Fibroblast of pulmonary artery (primary cell): ENCODE measurements around the gene NEDD4L.

ENCODE experiments used
- DNase-seq: peaks from one replicate; pipeline ENCODE4 v3.0.0-alpha.2; 2010; ENCODE audit warnings: low read depth
- H3K4me3 ChIP-seq: replicated peaks from 2 replicates; pipeline ENCODE4 v1.5.1; 2011; ENCODE audit warnings: low read depth, mild to moderate bottlenecking, control low read depth, low read length, moderate library complexity
- CTCF ChIP-seq: IDR thresholded peaks from 2 replicates; pipeline ENCODE4 v1.5.1; 2011; ENCODE audit warnings: mild to moderate bottlenecking, control low read depth, low read length, inconsistent platforms; ENCODE audit errors: missing control alignments

The NEDD4L gene

DNA sequence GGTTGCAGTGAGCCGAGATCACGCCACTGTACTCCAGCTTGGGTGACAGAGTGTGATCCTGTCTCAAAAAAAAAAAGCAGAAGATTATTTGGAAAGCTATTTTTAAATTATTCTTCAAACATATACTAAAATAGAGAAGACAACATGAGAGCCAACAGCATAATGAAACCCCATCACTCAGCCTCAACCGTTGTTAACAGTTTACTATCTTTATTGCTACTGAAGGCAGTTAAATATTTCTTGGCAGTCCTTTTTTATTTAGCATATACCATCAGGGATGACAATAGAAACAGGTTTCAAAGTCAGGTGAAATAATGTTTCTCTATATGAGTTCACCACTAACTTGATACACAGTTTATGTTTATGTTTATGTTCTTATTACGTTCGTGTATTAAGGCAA, 157.2 kb downstream of the NEDD4L start:
- TF ChIP-seq CTCF = no peak
- no peak overlapping the region for H3K4me3 ChIP-seq
- no peak for DNase-seq

DNA sequence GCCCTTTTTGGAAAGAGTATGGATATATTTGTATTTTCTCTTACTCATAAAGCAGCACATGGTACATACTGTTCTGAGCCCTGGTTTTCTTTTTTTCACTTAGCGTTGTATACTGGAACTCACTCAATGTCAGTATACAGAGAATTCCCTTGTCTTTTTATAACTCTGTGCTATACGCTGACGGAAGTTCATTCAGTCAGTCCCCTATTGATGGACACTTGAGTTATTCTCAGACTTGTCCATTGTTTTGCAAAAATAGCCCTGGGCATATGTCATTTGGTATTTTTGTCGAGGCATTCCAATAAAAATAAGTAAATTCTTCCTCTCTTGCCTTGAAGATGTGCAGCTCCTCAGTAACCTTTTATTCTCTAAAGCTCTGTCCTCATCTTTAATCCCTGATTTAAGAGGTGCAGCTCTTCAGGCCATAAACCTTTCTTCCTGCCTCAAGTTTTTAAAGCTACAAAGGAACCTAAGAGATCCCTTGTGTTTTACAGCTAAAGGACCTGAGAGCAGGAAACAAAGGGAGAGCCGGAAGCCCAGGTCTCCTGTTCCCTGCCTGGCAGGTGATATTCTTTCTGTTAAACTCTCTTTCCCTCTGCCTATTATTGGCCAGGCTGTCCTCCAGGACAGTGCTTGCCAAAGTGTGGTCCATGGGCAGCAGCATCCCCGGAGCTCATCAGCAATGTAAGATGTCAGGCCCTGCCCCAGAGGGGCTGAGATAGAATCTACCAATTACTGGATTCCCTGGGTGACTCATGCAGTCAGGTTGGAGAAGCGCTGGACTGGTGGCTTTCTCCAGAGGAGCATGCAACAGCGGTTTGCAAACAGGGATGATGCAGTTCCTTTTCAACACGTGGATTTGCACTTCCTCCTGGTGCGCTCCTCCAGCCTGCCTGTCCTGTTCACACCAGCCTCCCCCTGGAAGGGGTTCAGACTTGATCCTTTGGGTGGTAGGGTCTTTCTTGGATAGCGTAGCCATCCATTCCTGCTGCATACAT, 158.0 kb downstream of the NEDD4L start:
- no peak for TF ChIP-seq CTCF
- no peak overlapping the region for H3K4me3 ChIP-seq
- no peak for DNase-seq

GRCh38 chr18:58204776-58205442, 160.9 kb downstream of the NEDD4L start:
- H3K4me3 ChIP-seq = no peak overlapping the region
- no peak for TF ChIP-seq CTCF
- no peak for DNase-seq

DNA sequence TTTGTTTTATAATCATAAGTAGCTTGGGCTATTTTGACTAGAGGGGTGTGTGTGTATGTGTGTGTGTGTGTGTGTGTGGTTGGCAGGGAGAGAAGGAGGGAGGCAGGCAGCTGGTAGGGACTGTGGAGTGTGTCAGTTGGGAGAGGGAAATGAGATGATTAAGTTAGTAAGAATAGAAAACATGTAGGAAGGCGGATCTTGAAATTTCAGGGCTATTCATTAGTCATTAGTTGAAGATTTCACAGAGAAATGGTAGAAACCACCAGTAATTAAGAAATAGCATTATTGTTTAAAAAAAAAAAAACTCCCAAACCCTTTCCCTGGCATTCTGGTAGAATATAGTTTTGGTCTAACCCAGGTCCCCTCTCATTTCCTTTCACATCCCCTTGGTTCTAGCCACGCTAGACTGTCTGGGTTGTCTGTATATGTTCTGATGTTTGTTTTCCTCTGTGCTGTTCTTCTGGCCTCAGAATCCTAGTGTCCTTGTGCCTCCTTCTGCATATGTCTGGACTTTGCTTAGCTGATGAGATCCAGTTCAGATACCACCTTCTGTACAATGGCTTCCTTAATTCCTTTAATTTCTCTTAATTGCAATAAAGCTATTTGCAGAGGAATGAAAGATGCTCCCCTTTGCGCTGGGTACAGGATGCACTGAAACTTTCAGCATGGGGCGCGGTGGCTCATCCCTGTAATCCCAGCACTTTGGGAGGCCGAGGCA, 161.6 kb downstream of the NEDD4L start:
- H3K4me3 ChIP-seq = no peak overlapping the region
- TF ChIP-seq CTCF = no peak
- peak; percentile 67 for DNase-seq

GRCh38 chr18:58207520-58208152, 163.6 kb downstream of the NEDD4L start:
- no peak for TF ChIP-seq CTCF
- no peak for DNase-seq

GRCh38 chr18:58208207-58208932, 164.3 kb downstream of the NEDD4L start:
- no peak for TF ChIP-seq CTCF
- no peak overlapping the region for H3K4me3 ChIP-seq
- DNase-seq = no peak

More at GRCh38 chr18:58207520-58208152, 163.6 kb downstream of the NEDD4L start:
- no peak overlapping the region for H3K4me3 ChIP-seq
